ENCODE data around the gene ZDHHC16. TPM values are rescaled to one million over a fixed set of nuclear protein-coding genes. Genes with fewer than 3 reads are reported as not detected.
"Not testable (repeated sequence)": the region's sequence is repeated elsewhere in the genome, so short reads cannot be mapped to it uniquely, and the experiment has no call there.

ZDHHC16 gene
- total RNA-seq, 2 experiments from 2014 or later = 35.8 to 36.2 TPM

GRCh38 chr10:97459111-97459510 lies 13.1 kb downstream of the ZDHHC16 start:
- Mint-ChIP-seq H3K27me3 (ENCODE audit: low read depth) (no peaks in the 10 kb centered on the region), H3K4me1 (ENCODE audit: low read depth) (peaks cover 5% of the 10 kb centered on the region), H3K9me3 (ENCODE audit: insufficient read depth) (no peaks in the 10 kb centered on the region), H3K4me3 (no peak overlapping the region), H3K36me3 (ENCODE audit: low read depth) (peaks cover 83% of the 10 kb centered on the region), H3K27ac (no peak overlapping the region)
- POLR2A ChIA-PET = no interaction called here
- ATAC-seq (no peak), DNase-seq (no peak)
- CTCF ChIA-PET = no interaction called here

- Mint-ChIP-seq H3K27me3 (ENCODE audit: low read depth) (no peaks in the 10 kb centered on the region), H3K27ac (peak overlapping the region; percentile 31), H3K36me3 (ENCODE audit: low read depth) (peaks cover 82% of the 10 kb centered on the region), H3K9me3 (ENCODE audit: insufficient read depth) (no peaks in the 10 kb centered on the region), H3K4me1 (ENCODE audit: low read depth) (no peaks in the 10 kb centered on the region), H3K4me3 (no peak overlapping the region)
- CTCF ChIA-PET = interaction anchor here (7.2 kb wide), 1 partner anchor 93 kb away, joined by 49 read pairs; no protein-coding TSS in a partner anchor
- POLR2A ChIA-PET = no interaction called here
- no peak for ATAC-seq
- DNase-seq = no peak
Measured at GRCh38 chr10:97459933-97460332, 14.0 kb downstream of the ZDHHC16 start.

DNA sequence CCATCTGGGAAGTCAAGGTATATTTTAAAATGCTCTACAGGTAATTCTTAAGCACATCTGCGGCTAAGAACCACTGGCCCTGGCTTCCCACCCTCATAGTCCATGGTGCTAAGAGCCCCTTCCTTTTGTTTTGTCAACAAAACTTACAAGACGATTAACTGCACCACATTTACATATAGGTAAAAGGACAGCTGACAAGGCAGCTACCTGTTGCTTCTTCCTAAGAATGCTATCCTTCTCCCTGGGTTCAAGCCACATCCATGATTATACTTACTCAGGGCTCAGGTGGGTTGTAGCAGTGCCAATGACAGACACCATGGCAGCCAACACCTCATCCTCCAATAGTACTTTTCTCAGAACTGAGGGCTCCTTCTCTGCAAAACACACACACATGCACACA lies 16.3 kb downstream of the ZDHHC16 start:
- Mint-ChIP-seq H3K27ac (no peak overlapping the region), H3K36me3 (ENCODE audit: low read depth) (peaks cover 67% of the 10 kb centered on the region), H3K4me3 (no peak overlapping the region), H3K9me3 (ENCODE audit: insufficient read depth) (no peaks in the 10 kb centered on the region), H3K4me1 (ENCODE audit: low read depth) (no peaks in the 10 kb centered on the region), H3K27me3 (ENCODE audit: low read depth) (no peaks in the 10 kb centered on the region)
- no peak for DNase-seq
- POLR2A ChIA-PET = interaction anchor here (0.7 kb wide), 1 partner anchor 366 kb away, joined by 6 read pairs; no protein-coding TSS in a partner anchor
- ATAC-seq = no peak
- CTCF ChIA-PET = interaction anchor here (0.9 to 7.2 kb wide), 3 partner anchors 9 to 91 kb away, joined by 3 to 49 read pairs (median 3); no protein-coding TSS in a partner anchor

GRCh38 chr10:97463363-97464132 lies 17.6 kb downstream of the ZDHHC16 start:
- no peaks in the 10 kb centered on the region for H3K9me3 Mint-ChIP-seq (ENCODE audit: insufficient read depth)
- H3K27me3 Mint-ChIP-seq (ENCODE audit: low read depth) = no peaks in the 10 kb centered on the region
- H3K4me3 Mint-ChIP-seq = no peak overlapping the region
- peak; percentile 54 for ATAC-seq
- ChIA-PET POLR2A (no interaction called here), CTCF (interaction anchor here (0.9 to 7.2 kb wide), 11 partner anchors 9 to 90 kb away, joined by 3 to 49 read pairs (median 4); no protein-coding TSS in a partner anchor)
- H3K27ac Mint-ChIP-seq = peak overlapping the region; percentile 3
- no peaks in the 10 kb centered on the region for H3K4me1 Mint-ChIP-seq (ENCODE audit: low read depth)
- DNase-seq = peak; percentile 54
- peaks cover 65% of the 10 kb centered on the region for H3K36me3 Mint-ChIP-seq (ENCODE audit: low read depth)

DNA sequence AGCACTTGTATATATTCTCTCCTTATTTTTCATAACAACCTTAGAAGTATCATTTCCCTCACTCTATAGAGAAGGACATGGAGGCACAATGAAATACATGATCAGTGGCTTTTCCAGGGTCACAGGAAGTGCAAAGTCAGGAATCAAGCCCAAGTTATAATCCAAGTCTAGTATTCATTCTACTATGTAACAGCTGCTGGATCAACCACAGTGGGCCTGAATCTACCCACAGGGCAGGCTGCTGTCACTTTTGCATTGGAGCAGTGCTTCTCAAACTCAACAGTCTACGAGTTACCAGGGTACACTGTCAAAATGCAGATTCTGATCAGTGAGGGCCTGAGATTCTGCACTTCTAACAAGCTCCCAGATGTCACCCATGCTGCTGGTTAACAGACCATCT lies 18.3 kb downstream of the ZDHHC16 start:
- Mint-ChIP-seq H3K4me1 (ENCODE audit: low read depth) (no peaks in the 10 kb centered on the region), H3K9me3 (ENCODE audit: insufficient read depth) (no peaks in the 10 kb centered on the region), H3K4me3 (no peak overlapping the region), H3K36me3 (ENCODE audit: low read depth) (peaks cover 64% of the 10 kb centered on the region), H3K27me3 (ENCODE audit: low read depth) (no peaks in the 10 kb centered on the region), H3K27ac (peak overlapping the region; percentile 3)
- no peak for DNase-seq
- no peak for ATAC-seq
- ChIA-PET CTCF (interaction anchor here (0.7 to 7.2 kb wide), 12 partner anchors 9 to 89 kb away, joined by 3 to 49 read pairs (median 4); no protein-coding TSS in a partner anchor), POLR2A (interaction anchor here (0.6 kb wide), 1 partner anchor 151 kb away, joined by 3 read pairs; no protein-coding TSS in a partner anchor)

DNA sequence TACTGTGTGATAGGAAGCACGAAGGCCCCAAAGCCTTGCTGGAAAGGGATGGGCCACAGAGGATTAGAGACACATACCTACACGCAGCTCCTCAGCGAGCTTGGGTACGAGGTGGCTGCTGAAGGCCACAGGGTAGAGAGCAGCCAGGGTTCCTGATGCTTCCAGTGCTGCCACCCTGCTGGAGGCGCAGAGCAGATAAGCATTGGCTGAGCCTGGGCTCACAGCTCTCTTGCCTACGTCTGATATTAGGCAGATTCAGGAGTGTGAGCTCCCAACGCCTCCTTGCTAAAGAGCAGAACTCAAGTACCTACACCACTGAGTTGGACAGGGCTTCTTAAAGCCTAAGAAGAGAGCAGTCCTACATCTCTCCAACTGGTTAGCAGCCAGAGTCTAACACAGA lies 20.0 kb downstream of the ZDHHC16 start:
- no peak overlapping the region for H3K4me3 Mint-ChIP-seq
- H3K9me3 Mint-ChIP-seq (ENCODE audit: insufficient read depth) = no peaks in the 10 kb centered on the region
- ChIA-PET CTCF (interaction anchor here (0.8 to 7.2 kb wide), 5 partner anchors 9 to 87 kb away, joined by 3 to 49 read pairs (median 7); partner anchors contain the start of gene RRP12), POLR2A (interaction anchor here (2.2 kb wide), 1 partner anchor 12 kb away, joined by 6 read pairs; no protein-coding TSS in a partner anchor)
- ATAC-seq (no peak), DNase-seq (no peak)
- no peak overlapping the region for H3K27ac Mint-ChIP-seq
- no peaks in the 10 kb centered on the region for H3K27me3 Mint-ChIP-seq (ENCODE audit: low read depth)
- no peaks in the 10 kb centered on the region for H3K4me1 Mint-ChIP-seq (ENCODE audit: low read depth)
- peaks cover 58% of the 10 kb centered on the region for H3K36me3 Mint-ChIP-seq (ENCODE audit: low read depth)

DNA sequence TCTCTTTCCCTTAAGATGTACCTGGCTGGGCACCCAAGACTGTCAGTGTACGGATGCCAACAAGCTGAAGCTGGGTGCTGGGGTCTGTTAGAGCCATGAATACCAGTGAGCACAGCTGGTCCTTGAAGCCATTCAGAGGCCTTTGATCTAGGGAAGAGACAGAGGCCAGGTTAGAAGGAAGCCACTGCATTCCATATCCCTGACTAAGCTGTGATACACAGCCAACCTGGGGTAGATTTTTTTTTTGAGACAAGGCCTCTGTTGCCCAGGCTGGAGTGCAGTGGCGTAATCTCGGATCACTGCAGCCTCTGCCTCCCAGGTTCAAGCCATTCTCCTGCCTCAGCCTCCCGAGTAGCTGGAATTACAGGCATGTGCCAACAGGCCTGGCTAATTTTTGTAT lies 20.8 kb downstream of the ZDHHC16 start:
- Mint-ChIP-seq H3K27ac (no peak overlapping the region), H3K9me3 (ENCODE audit: insufficient read depth) (no peaks in the 10 kb centered on the region), H3K27me3 (ENCODE audit: low read depth) (no peaks in the 10 kb centered on the region), H3K4me3 (no peak overlapping the region), H3K4me1 (ENCODE audit: low read depth) (no peaks in the 10 kb centered on the region), H3K36me3 (ENCODE audit: low read depth) (peaks cover 51% of the 10 kb centered on the region)
- no peak for ATAC-seq
- ChIA-PET POLR2A (interaction anchor here (2.2 kb wide), 1 partner anchor 13 kb away, joined by 6 read pairs; no protein-coding TSS in a partner anchor), CTCF (interaction anchor here (0.8 to 7.2 kb wide), 7 partner anchors 10 to 87 kb away, joined by 3 to 49 read pairs (median 3); partner anchors contain the start of gene RRP12)
- DNase-seq = no peak

GRCh38 chr10:97468162-97468561 lies 22.2 kb downstream of the ZDHHC16 start:
- peaks cover 43% of the 10 kb centered on the region for H3K36me3 Mint-ChIP-seq (ENCODE audit: low read depth)
- no peak overlapping the region for H3K4me3 Mint-ChIP-seq
- no peak for ATAC-seq
- DNase-seq = no peak
- no peaks in the 10 kb centered on the region for H3K9me3 Mint-ChIP-seq (ENCODE audit: insufficient read depth)
- H3K27me3 Mint-ChIP-seq (ENCODE audit: low read depth) = no peaks in the 10 kb centered on the region
- ChIA-PET POLR2A (interaction anchor here (0.8 to 1.0 kb wide), 2 partner anchors 67 to 95 kb away, joined by 3 read pairs; partner anchors contain the start of gene RRP12), CTCF (interaction anchor here (1.2 to 2.5 kb wide), 3 partner anchors 12 to 67 kb away, joined by 3 to 7 read pairs (median 3); partner anchors contain the start of gene RRP12)
- no peaks in the 10 kb centered on the region for H3K4me1 Mint-ChIP-seq (ENCODE audit: low read depth)
- H3K27ac Mint-ChIP-seq = no peak overlapping the region

GRCh38 chr10:97468781-97469180 lies 22.8 kb downstream of the ZDHHC16 start:
- H3K27ac Mint-ChIP-seq; ATAC-seq; CTCF ChIA-PET; H3K9me3 Mint-ChIP-seq (ENCODE audit: insufficient read depth); H3K4me1 Mint-ChIP-seq (ENCODE audit: low read depth); H3K4me3 Mint-ChIP-seq; DNase-seq; H3K27me3 Mint-ChIP-seq (ENCODE audit: low read depth): not testable (repeated sequence)
- H3K36me3 Mint-ChIP-seq (ENCODE audit: low read depth) = peaks cover 44% of the 10 kb centered on the region
- POLR2A ChIA-PET = interaction anchor here (0.8 kb wide), 1 partner anchor 68 kb away, joined by 3 read pairs; the partner anchor contains the start of gene RRP12

DNA sequence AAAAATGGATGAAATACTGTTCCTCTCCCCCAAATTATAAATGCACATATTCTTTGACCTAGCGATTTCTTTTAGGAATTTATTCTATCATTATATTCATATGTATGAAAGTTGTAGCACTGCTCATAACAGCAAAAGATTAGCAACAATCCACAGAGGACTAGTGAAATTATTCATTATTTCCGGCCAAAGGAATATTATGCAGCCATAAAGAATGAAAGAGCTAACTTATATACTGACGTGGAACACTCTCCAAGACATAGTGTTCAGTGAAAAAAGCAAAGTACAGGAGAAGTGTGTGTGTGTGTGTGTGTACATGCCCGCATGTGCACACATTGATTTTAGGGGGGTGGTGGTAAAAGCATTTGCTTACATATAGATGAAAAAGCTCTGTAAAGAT lies 28.9 kb downstream of the ZDHHC16 start:
- Mint-ChIP-seq H3K4me1 (ENCODE audit: low read depth) (peaks cover 2% of the 10 kb centered on the region), H3K27ac (no peak overlapping the region)
- POLR2A ChIA-PET = interaction anchor here (0.6 kb wide), 2 partner anchors 41 to 179 kb away, joined by 3 read pairs; no protein-coding TSS in a partner anchor

DNA sequence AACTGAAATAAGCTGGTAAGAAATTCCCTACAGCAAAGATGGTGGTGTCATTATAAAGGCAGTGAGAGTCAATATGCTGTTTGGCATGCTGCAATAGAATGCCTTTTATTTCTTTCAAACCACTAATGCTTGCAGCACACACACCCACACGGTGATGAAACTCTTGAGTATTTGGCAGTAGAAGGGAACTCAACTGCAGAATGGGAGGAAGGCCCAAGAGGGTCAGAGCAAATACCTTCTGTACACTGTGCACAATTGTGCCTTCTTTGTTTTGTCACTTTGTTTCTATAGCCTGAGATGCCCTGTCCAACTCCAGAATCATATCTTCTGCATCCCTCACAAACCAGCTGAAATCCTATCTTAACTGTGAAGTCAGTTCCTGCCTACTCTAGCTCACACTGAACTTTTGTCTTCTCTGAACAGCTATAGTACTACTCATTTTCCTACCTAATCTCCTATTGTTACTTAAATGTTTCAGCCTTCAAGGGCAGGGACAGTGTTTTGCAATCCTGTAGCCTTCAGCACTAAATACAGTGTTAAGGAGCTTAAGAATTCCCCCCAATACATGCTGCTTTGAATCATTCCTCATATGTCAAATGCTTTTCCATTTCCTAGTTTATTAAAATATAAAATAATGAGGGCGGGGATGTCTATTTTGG lies 30.1 kb downstream of the ZDHHC16 start:
- Mint-ChIP-seq H3K4me3 (no peak overlapping the region), H3K36me3 (ENCODE audit: low read depth) (peaks cover 59% of the 10 kb centered on the region), H3K27ac (no peak overlapping the region), H3K27me3 (ENCODE audit: low read depth) (no peaks in the 10 kb centered on the region), H3K9me3 (ENCODE audit: insufficient read depth) (no peaks in the 10 kb centered on the region), H3K4me1 (ENCODE audit: low read depth) (peaks cover 2% of the 10 kb centered on the region)
- no peak for DNase-seq
- no peak for ATAC-seq
- ChIA-PET POLR2A (interaction anchor here (0.8 kb wide), 1 partner anchor 21 kb away, joined by 3 read pairs; no protein-coding TSS in a partner anchor), CTCF (interaction anchor here (3.8 kb wide), 1 partner anchor 11 kb away, joined by 17 read pairs; no protein-coding TSS in a partner anchor)

More for the DNA sequence above, 28.9 kb downstream of the ZDHHC16 start:
- DNase-seq = no peak
- Mint-ChIP-seq H3K4me3 (no peak overlapping the region), H3K9me3 (ENCODE audit: insufficient read depth) (no peaks in the 10 kb centered on the region), H3K36me3 (ENCODE audit: low read depth) (peaks cover 55% of the 10 kb centered on the region), H3K27me3 (ENCODE audit: low read depth) (no peaks in the 10 kb centered on the region)
- CTCF ChIA-PET = interaction anchor here (1.8 to 3.8 kb wide), 2 partner anchors 10 to 78 kb away, joined by 6 to 17 read pairs; no protein-coding TSS in a partner anchor
- no peak for ATAC-seq
